Stimulated activated CD8-positive, alpha-beta memory T cell treated with anti-CD3 and anti-CD28 coated beads, Interleukin-4, amount 100 ng/mL, for 1 hour (primary cell): ENCODE data around the gene C4A.
"Not testable (repeated sequence)": the region's sequence is repeated elsewhere in the genome, so short reads cannot be mapped to it uniquely, and the experiment has no call there.

ENCODE experiments used
- DNase-seq, 2 donors: peaks; one replicate each; pipeline ENCODE4 v3.0.0-alpha.2; 2020; ENCODE audit warnings: low read depth in 2 of 2, low spot score in 1 of 2

C4A gene

DNA sequence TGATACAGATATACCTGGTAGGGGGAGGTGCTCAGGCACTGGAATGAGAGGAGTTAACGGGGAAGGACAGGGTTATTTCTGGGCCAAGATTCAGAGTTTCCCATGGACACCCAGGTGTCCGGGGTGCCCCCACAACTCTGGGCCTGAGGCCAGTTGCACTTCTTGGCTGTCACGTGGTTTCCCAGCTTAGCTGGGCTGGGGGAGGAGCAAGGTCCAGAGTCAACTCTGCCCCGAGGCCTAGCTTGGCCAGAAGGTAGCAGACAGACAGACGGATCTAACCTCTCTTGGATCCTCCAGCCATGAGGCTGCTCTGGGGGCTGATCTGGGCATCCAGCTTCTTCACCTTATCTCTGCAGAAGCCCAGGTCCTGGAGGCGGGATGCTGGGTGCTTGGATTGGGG, 32.7 kb downstream of the C4A start, which contains the start of gene C4B:
TSS of gene C4B (plus strand) at position 249 of the 400 bp plus-strand sequence. CDS start at position 300, 51 bp downstream.
- DNase-seq, result not testable (repeated sequence)

DNA sequence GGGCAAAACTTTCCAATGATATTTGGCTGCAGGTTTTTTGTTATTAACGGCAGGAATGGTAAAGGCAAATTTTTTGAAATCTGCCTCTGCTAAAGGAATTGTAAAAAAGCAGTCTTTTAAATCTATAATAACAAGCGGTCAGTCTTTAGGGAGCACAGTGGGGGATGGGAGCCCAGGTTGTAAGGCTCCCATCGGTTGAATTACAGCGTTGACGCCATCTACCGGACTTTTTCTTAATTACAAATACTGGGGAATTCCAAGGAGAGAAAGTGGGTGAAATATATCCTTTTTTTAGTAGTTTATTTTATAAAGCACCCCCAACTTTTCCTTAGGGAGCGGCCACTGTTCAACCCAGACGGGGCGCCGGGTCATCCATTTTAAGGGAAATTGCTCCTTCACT, 40.2 kb downstream of the C4A start:
- DNase-seq, result not testable (repeated sequence)

DNA sequence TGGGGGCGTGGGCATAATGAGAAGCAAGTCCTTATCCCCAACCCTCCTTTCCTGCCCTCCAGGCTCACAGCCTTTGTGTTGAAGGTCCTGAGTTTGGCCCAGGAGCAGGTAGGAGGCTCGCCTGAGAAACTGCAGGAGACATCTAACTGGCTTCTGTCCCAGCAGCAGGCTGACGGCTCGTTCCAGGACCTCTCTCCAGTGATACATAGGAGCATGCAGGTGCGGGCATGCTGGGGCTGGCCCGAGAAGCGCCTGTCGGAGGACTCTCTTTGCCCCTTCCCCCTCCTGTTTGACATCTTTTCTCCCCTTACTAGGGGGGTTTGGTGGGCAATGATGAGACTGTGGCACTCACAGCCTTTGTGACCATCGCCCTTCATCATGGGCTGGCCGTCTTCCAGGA, 46.8 kb downstream of the C4A start:
- not testable (repeated sequence) for DNase-seq

DNA sequence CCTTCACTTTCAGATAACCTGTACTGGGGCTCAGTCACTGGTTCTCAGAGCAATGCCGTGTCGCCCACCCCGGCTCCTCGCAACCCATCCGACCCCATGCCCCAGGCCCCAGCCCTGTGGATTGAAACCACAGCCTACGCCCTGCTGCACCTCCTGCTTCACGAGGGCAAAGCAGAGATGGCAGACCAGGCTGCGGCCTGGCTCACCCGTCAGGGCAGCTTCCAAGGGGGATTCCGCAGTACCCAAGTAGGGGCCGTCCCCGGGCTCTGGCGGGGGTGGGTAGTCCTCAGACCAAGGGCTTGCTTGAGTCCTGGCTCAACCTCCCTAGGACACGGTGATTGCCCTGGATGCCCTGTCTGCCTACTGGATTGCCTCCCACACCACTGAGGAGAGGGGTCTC, 47.7 kb downstream of the C4A start:
- DNase-seq, result not testable (repeated sequence)

DNA sequence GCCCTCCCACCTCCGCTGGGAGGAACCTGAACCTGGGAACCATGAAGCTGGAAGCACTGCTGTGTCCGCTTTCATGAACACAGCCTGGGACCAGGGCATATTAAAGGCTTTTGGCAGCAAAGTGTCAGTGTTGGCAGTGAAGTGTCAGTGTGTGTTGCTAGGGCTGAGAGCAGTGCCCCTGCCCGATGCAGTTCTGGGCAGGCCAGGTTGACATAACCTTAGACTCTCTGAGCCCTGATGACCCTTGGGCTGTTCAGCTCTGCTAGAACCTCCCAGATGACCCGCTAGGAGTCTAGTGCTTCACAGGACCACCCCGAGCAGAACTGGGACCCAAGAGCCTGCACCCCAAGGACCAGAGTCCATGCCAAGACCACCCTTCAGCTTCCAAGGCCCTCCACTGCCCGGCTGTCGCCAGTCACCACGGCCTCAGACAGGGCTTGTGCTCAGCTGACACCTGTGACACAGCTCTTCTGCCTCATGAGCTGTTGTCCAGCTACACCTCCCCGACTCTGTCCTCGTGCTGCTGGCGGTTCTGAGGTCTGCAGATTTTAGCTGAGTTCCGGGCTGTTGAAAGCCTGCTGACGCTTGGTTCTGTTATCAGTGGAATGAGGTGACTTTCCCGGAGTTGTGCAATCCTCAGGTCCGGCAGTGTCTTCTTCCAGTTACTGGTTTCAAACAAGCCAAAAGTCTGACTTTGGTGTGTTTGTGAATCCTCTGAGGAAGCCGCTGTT, 53.6 kb downstream of the C4A start:
- not testable (repeated sequence) for DNase-seq

DNA sequence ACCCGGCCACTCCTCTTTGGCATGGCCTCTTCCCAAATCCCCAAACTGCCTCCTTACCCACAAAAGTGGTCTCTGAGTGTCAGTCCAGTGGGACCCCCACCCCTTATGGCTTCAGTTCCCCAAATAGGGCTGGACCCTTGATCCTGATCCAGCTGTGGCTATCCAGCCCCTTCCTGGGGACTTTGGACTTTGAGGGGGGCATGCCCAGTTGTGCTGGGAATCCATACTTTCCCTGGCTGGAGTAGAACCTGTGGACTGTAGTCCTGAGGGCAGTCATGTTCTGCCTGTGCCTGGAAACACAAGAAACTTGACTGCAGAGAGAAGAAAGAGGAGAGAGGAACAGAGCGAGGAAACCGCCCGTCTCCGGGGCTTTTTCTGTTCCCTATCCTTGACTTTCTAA, 55.3 kb downstream of the C4A start:
- DNase-seq, result not testable (repeated sequence)

DNA sequence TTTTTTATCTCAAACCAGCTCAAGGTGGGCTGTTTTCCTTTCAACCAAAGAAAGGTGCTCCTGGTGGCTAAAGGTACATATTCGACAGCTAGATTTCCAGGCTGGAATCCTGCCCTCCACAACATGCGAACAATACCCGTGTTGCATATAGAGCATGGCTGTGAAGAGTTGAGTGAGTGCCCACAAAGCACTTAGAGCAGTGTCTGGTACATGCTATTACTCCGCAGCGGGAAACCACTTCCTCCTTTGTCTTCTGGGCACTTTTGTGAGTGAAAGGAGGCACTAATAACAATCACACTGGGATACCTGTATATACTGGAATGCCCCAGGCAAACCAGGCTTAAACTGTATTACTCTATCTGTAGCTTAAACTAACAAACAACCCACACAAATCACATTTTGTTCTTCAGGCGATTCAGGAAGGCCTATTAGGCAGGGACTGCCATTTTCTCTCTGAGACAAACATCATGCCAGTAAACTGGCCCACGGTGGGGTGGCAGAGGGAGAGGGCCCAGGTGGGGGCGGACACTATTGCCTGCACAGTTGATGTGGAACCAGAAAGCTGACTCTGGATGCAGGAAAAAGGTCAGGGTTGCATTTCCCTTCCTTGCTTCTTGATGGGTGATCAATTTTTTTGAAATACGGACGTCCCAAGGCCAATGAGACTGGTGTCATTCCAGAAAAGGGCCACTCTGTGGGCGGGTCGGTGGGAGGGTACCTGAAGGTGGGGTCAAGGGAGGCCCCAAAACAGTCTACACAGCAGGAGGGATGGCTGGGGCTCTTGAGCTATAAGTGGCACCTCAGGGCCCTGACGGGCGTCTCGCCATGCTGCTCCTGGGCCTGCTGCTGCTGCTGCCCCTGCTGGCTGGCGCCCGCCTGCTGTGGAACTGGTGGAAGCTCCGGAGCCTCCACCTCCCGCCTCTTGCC, 56.0 kb downstream of the C4A start, which contains the start of gene CYP21A2:
TSS of gene CYP21A2 (plus strand) at position 818 of the 927 bp plus-strand sequence. CDS start at position 826, 8 bp downstream.
- not testable (repeated sequence) for DNase-seq

DNA sequence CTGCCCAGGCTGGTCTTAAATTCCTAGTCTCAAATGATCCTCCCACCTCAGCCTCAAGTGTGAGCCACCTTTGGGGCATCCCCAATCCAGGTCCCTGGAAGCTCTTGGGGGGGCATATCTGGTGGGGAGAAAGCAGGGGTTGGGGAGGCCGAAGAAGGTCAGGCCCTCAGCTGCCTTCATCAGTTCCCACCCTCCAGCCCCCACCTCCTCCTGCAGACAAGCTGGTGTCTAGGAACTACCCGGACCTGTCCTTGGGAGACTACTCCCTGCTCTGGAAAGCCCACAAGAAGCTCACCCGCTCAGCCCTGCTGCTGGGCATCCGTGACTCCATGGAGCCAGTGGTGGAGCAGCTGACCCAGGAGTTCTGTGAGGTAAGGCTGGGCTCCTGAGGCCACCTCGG, 57.0 kb downstream of the C4A start:
- not testable (repeated sequence) for DNase-seq

DNA sequence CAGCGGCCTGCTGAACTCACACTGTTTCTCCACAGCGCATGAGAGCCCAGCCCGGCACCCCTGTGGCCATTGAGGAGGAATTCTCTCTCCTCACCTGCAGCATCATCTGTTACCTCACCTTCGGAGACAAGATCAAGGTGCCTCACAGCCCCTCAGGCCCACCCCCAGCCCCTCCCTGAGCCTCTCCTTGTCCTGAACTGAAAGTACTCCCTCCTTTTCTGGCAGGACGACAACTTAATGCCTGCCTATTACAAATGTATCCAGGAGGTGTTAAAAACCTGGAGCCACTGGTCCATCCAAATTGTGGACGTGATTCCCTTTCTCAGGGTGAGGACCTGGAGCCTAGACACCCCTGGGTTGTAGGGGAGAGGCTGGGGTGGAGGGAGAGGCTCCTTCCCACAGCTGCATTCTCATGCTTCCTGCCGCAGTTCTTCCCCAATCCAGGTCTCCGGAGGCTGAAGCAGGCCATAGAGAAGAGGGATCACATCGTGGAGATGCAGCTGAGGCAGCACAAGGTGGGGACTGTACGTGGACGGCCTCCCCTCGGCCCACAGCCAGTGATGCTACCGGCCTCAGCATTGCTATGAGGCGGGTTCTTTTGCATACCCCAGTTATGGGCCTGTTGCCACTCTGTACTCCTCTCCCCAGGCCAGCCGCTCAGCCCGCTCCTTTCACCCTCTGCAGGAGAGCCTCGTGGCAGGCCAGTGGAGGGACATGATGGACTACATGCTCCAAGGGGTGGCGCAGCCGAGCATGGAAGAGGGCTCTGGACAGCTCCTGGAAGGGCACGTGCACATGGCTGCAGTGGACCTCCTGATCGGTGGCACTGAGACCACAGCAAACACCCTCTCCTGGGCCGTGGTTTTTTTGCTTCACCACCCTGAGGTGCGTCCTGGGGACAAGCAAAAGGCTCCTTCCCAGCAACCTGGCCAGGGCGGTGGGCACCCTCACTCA, 57.7 kb downstream of the C4A start:
- DNase-seq, result not testable (repeated sequence)

DNA sequence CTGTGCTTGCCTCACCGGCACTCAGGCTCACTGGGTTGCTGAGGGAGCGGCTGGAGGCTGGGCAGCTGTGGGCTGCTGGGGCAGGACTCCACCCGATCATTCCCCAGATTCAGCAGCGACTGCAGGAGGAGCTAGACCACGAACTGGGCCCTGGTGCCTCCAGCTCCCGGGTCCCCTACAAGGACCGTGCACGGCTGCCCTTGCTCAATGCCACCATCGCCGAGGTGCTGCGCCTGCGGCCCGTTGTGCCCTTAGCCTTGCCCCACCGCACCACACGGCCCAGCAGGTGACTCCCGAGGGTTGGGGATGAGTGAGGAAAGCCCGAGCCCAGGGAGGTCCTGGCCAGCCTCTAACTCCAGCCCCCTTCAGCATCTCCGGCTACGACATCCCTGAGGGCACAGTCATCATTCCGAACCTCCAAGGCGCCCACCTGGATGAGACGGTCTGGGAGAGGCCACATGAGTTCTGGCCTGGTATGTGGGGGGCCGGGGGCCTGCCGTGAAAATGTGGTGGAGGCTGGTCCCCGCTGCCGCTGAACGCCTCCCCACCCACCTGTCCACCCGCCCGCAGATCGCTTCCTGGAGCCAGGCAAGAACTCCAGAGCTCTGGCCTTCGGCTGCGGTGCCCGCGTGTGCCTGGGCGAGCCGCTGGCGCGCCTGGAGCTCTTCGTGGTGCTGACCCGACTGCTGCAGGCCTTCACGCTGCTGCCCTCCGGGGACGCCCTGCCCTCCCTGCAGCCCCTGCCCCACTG, 58.6 kb downstream of the C4A start:
- not testable (repeated sequence) for DNase-seq

DNA sequence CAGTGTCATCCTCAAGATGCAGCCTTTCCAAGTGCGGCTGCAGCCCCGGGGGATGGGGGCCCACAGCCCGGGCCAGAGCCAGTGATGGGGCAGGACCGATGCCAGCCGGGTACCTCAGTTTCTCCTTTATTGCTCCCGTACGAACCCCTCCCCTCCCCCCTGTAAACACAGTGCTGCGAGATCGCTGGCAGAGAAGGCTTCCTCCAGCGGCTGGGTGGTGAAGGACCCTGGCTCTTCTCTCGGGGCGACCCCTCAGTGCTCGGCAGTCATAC, 59.1 kb downstream of the C4A start:
- not testable (repeated sequence) for DNase-seq

DNA sequence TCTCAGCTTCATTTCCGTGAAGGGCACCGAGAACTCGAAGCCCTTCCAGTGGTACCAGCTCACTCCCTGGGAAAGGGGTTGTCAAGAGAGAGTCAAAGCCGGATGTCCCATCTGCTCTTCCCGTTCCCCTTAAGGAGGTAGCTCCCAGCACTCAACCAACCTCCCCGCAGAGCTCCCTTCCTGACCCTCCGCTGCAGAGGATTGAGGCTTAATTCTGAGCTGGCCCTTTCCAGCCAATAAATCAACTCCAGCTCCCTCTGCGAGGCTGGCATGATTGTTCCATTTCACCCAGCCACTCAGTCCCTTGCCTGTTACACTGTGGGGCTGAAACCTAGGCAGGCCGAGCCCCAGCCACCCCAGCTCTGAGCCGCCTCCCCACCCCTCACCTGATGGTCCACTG, 59.5 kb downstream of the C4A start:
- not testable (repeated sequence) for DNase-seq

DNA sequence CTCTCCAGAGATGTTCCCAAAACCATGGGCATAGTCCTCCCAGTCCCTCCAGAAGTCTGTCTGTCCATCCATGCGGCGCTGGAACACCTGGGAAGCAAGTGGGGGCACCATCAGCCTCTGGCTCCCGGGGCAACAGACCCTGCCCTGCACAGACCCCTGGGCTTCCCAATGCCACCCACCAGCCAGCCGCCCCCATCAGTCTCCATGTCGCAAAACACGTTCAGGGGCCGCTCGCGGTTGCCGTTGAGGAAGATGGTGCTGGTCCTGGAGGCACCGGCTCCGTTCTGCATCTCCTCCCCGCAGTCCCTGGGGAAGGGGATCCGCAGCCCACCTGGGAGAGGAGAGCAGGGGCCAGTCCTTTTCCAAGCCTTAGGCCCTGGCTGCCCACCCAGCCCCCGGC, 60.4 kb downstream of the C4A start:
- DNase-seq, result not testable (repeated sequence)

DNA sequence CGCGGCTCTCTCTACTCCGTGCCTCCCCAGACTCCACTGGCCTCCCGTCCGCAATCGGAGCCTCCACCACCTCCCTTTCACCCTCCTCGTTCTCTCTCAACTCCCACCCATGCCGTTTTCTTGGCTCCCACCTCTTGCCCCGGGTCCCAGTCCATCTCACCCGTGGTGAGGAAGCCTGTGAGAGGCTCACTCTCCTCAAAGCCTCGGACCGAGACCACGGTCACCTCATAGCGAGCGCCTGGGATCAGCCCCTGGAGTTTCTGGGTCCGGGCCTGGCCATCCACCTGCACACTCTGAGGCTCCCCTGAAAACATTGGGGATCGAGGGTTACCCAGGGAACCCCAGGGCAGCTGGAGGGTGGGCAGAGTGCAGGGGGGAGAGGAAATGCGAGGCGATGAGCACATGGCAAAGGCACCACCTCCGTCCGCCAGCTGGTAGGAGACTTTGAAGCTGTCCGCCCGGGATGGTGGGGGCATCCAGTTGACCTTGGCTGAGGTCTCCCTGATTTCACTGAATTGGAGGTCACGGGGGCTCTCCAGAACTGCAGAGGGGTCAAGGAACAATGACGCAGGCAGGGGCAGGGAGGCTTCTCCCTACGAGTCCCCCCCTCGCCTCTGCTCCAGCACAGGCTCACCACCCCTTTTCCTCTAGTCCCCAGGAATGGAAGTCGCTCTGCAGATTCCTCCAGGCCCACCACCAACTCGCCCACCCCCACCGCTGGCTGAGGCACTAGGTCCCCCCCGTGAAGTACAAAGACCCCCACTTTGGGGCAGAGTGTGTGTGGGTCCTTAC, 61.9 kb downstream of the C4A start:
- not testable (repeated sequence) for DNase-seq

DNA sequence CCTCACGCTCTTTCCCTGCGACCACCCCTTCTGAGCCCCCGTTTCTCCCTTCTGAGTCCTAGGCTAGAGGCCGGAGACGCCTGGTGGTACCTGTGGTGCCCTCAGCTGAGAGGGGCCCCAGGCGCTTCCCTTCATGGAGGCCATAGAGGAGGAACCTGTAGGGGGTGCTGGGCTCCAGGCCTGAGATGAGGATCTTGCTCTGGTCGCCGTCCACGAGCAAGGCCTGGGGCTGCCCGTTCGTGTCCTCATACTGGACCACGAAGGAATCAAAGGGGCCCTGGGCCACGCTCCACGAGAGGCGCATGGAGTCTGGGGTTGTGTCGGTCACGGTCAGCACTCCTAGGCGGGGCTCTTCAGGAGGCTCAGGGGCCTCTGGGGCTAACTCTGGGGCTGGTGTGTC, 63.1 kb downstream of the C4A start:
- DNase-seq, result not testable (repeated sequence)

DNA sequence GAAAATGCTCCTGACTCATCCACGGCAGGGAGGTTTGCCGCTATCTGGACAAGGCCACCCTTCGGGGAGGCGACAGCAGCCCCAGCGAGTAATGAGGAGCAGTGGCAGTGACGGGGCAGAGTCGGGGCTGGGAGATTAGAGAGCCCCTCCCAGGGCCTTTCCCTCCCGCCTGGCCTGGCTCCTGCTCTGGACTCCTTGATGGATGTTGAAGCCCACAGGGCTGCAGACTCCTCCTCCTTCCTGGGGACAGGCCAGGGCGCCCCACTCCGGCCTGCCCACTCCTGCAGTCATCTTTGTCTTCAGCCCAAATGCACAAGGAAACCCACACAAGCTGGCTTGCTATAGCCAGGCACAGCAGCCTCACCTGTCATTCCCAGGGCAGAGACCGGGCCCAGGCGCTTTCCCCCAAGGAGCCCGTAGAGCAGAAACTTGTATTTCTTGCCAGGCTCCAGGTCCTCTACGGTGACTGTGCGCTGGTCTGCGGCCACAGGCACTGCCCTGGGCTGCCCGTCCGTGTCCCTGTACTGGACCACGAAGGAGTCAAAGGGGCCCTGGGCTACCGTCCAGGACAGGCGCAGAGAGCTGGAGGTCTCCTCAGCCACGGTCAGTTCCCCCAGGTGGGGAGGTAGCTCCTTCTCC, 64.1 kb downstream of the C4A start:
- no peak for DNase-seq

DNA sequence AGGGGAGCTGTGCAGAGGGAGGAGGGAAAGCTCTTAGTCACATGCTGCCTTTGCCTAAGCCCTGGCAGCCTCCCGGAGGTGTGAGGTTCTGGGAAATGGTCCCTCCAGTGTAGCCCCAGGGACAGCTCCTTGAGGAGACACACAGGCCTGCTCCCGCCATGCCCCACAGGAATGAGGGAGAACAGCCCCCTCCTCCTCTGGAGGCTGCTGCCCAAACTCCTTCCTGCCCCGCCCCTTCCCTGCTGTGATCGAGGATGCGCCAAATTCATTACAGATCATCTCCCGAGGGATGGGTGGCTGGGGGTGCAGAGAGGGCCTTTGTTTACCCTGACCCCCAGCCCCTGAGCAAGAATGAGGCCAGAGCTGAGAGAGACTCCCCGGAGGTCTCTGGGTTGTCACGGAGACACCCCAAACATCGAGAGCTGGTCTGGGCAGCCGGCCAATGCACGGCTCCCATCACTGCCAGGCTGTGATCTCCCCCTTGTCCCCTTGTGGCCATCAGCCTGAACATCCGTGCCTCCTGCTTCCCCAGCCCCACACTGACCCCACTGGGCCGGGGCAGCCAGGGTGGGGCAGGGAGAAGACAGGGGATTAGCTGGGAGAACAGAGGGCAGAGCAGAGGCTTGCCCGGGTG, 64.7 kb downstream of the C4A start:
- DNase-seq, result no peak

DNA sequence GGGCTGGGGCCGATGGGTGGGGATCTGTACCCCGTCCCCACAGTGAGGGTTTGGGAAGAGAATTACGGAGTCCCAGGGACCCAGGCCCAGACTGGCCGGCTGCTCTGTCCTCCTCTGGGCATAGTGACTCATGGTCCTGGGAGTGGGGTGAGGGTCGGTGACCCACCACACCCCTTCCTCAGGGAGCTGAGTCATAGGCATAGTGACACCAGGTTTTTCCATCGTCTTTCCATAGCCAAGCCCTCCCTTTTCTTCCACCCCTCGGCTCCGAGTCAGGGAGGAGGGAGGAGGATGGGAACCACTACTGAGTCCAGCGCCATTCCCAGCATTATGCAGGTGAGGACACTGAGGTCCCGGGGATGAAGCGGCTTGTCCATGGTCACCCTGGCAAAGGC, 65.2 kb downstream of the C4A start:
- DNase-seq, result no peak

DNA sequence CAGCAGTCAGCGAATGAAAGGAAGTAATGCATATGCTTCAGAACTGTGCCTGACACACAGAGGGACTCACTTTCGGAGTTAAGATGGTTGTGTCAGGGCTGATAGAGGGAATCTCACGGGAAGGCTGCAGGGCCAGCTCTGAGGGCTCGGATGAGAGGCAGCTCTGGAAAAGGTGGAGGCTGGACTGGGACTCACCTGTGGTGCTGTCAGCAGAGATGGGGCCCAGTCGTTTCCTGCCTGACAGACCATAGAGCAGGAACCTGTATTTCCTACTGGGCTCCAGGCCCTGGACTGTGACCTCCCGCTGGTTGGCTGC, 65.6 kb downstream of the C4A start:
- no peak for DNase-seq
